GM18870 (cell line): ENCODE results near the gene CT45A8.
"Not testable (repeated sequence)": the region's sequence is repeated elsewhere in the genome, so short reads cannot be mapped to it uniquely, and the experiment has no call there.

Source experiments
- ATAC-seq: cut with Tn5 transposase; IDR thresholded peaks from one replicate; pipeline ENCODE4 v1.9.1; 2021; ENCODE audit warnings: moderate library complexity; ENCODE audit not compliant: unreplicated experiment

Gene CT45A8

GRCh38 chrX:135854438-135854837, at the start of gene CT45A8:
Gene CT45A8, minus strand, starts transcription at chrX:135854538. Its CDS starts 3,755 bp downstream, at chrX:135850783.
- not testable (repeated sequence) for ATAC-seq

- no peak for ATAC-seq
Observed at GRCh38 chrX:135893294-135893817, 39.0 kb upstream of the CT45A8 start, which contains the start of the genes CT45A10 and SAGE1. Gene CT45A10, minus strand, starts transcription at chrX:135893444. Its CDS starts 8,100 bp downstream, at chrX:135885344. Gene SAGE1, plus strand, starts transcription at chrX:135893716. Its CDS starts 2,527 bp downstream, at chrX:135896243.

- ATAC-seq: no peak
Observed at GRCh38 chrX:135892781-135893180, 38.4 kb upstream of the CT45A8 start.

- no peak for ATAC-seq
Observed at GRCh38 chrX:135890087-135890585, 35.8 kb upstream of the CT45A8 start.

- not testable (repeated sequence) for ATAC-seq
Observed at GRCh38 chrX:135888976-135889375, 34.6 kb upstream of the CT45A8 start.

- ATAC-seq: not testable (repeated sequence)
Observed at GRCh38 chrX:135888230-135888629, 33.9 kb upstream of the CT45A8 start.

- not testable (repeated sequence) for ATAC-seq
Observed at GRCh38 chrX:135882741-135883140, 28.4 kb upstream of the CT45A8 start.

GRCh38 chrX:135871712-135872111, 17.4 kb upstream of the CT45A8 start, which contains the start of gene CT45A9:
Gene CT45A9, minus strand, starts transcription at chrX:135871812. Its CDS starts 3,751 bp downstream, at chrX:135868061.
- not testable (repeated sequence) for ATAC-seq

- not testable (repeated sequence) for ATAC-seq
Observed at GRCh38 chrX:135837180-135837579, 17.2 kb downstream of the CT45A8 start, which contains the start of gene CT45A7. Gene CT45A7, minus strand, starts transcription at chrX:135837280. Its CDS starts 3,747 bp downstream, at chrX:135833533.

- ATAC-seq: not testable (repeated sequence)
Observed at GRCh38 chrX:135819912-135820311, 34.4 kb downstream of the CT45A8 start, which contains the start of gene CT45A2. Gene CT45A2, minus strand, starts transcription at chrX:135820012. Its CDS starts 3,747 bp downstream, at chrX:135816265.

GRCh38 chrX:135802687-135803086, 51.7 kb downstream of the CT45A8 start, which contains the start of gene CT45A6:
Gene CT45A6, minus strand, starts transcription at chrX:135802787. Its CDS starts 3,794 bp downstream, at chrX:135798993.
- not testable (repeated sequence) for ATAC-seq
